GM21447 (cell line): ENCODE data around the gene TMC6.

Experiments
- ATAC-seq: cut with Tn5 transposase; IDR thresholded peaks from one replicate; pipeline ENCODE4 v1.9.1; 2021; ENCODE audit not compliant: unreplicated experiment

The TMC6 gene

GRCh38 chr17:78111016-78111726 is 17.4 kb downstream of the TMC6 start:
- no peak for ATAC-seq

- no peak for ATAC-seq
Measured at GRCh38 chr17:78110363-78111015, 18.1 kb downstream of the TMC6 start.

- ATAC-seq = no peak
Measured at GRCh38 chr17:78109489-78109761, 19.1 kb downstream of the TMC6 start.

GRCh38 chr17:78108726-78109488 is 19.6 kb downstream of the TMC6 start:
- no peak for ATAC-seq

GRCh38 chr17:78107976-78108725 is 20.4 kb downstream of the TMC6 start:
- ATAC-seq = no peak

GRCh38 chr17:78107457-78107856 is 21.1 kb downstream of the TMC6 start:
- ATAC-seq = no peak

GRCh38 chr17:78106211-78106610 is 22.3 kb downstream of the TMC6 start:
- ATAC-seq = no peak

GRCh38 chr17:78105551-78105950 is 23.0 kb downstream of the TMC6 start:
- ATAC-seq = no peak

- ATAC-seq = no peak
Measured at GRCh38 chr17:78105101-78105500, 23.5 kb downstream of the TMC6 start.

- no peak for ATAC-seq
Measured at GRCh38 chr17:78104540-78104941, 24.0 kb downstream of the TMC6 start.

- ATAC-seq = no peak
Measured at GRCh38 chr17:78103311-78103710, 25.2 kb downstream of the TMC6 start.

GRCh38 chr17:78101542-78101941 is 27.0 kb downstream of the TMC6 start:
- ATAC-seq = no peak

GRCh38 chr17:78101112-78101511 is 27.4 kb downstream of the TMC6 start:
- no peak for ATAC-seq

- ATAC-seq = no peak
Measured at GRCh38 chr17:78096093-78096492, 32.5 kb downstream of the TMC6 start.

- ATAC-seq = no peak
Measured at GRCh38 chr17:78095035-78095434, 33.5 kb downstream of the TMC6 start.

- ATAC-seq = no peak
Measured at GRCh38 chr17:78092794-78093324, 35.7 kb downstream of the TMC6 start.

- no peak for ATAC-seq
Measured at GRCh38 chr17:78089576-78090281, 38.8 kb downstream of the TMC6 start.

GRCh38 chr17:78088529-78088928 is 40.0 kb downstream of the TMC6 start:
- no peak for ATAC-seq

- no peak for ATAC-seq
Measured at GRCh38 chr17:78086740-78087139, 41.8 kb downstream of the TMC6 start.

- no peak for ATAC-seq
Measured at GRCh38 chr17:78082988-78083387, 45.6 kb downstream of the TMC6 start.
